ENCODE results near the gene SMIM44. TPM values are rescaled to one million over a fixed set of nuclear protein-coding genes. Genes with fewer than 3 reads are reported as not detected.

The SMIM44 gene
- total RNA-seq, 1 experiment from 2014 or later = not detected

- H3K27me3 ChIP-seq (ENCODE audit: insufficient read depth, low read depth) = no peaks in the 10 kb centered on the region
- no peak overlapping the region for H3K4me2 ChIP-seq
- H4K20me1 ChIP-seq (ENCODE audit: insufficient read depth) = no peaks in the 10 kb centered on the region; the same call in 1 of the 2 replicates
- no peaks in the 10 kb centered on the region for H3K9me2 ChIP-seq (ENCODE audit: insufficient read depth)
- no peak for DNase-seq
- H2AFZ ChIP-seq = no peak overlapping the region
- intact Hi-C loops (cut with micrococcal nuclease; ENCODE audit: unreplicated experiment) = no loop called here
- no peaks in the 10 kb centered on the region for H3K36me3 ChIP-seq (ENCODE audit: low read depth)
- ChIA-PET POLR2A (ENCODE audit: unreplicated experiment) (interaction anchor here (0.6 kb wide), 1 partner anchor 421 kb away, joined by 5 read pairs; no protein-coding TSS in a partner anchor), CTCF (no interaction called here)
- no peaks in the 10 kb centered on the region for H3K79me2 ChIP-seq (ENCODE audit: low read depth)
- H3F3A ChIP-seq (ENCODE audit: insufficient read depth, low read depth) = no peaks in the 10 kb centered on the region
- no peak overlapping the region for H3K27ac ChIP-seq
- no TSS peak for BruUV-seq (replicated peaks)
- H3K4me1 ChIP-seq (replicated peaks; ENCODE audit: insufficient read depth) = no peaks in the 10 kb centered on the region
- TF ChIP-seq, protein P1, sequence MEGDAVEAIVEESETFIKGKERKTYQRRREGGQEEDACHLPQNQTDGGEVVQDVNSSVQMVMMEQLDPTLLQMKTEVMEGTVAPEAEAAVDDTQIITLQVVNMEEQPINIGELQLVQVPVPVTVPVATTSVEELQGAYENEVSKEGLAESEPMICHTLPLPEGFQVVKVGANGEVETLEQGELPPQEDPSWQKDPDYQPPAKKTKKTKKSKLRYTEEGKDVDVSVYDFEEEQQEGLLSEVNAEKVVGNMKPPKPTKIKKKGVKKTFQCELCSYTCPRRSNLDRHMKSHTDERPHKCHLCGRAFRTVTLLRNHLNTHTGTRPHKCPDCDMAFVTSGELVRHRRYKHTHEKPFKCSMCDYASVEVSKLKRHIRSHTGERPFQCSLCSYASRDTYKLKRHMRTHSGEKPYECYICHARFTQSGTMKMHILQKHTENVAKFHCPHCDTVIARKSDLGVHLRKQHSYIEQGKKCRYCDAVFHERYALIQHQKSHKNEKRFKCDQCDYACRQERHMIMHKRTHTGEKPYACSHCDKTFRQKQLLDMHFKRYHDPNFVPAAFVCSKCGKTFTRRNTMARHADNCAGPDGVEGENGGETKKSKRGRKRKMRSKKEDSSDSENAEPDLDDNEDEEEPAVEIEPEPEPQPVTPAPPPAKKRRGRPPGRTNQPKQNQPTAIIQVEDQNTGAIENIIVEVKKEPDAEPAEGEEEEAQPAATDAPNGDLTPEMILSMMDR (conservative IDR thresholded peaks at IDR 0.05) = no peak
- TF ChIP-seq EZH2 (IDR thresholded peaks at IDR 0.05; ENCODE audit: low read depth) = no peak
- no peak overlapping the region for H3K4me3 ChIP-seq
- no peaks in the 10 kb centered on the region for H3K9me3 ChIP-seq (ENCODE audit: insufficient read depth, low read depth)
Observed at GRCh38 chr19:3441089-3441985, 41.9 kb downstream of the SMIM44 start.

DNA sequence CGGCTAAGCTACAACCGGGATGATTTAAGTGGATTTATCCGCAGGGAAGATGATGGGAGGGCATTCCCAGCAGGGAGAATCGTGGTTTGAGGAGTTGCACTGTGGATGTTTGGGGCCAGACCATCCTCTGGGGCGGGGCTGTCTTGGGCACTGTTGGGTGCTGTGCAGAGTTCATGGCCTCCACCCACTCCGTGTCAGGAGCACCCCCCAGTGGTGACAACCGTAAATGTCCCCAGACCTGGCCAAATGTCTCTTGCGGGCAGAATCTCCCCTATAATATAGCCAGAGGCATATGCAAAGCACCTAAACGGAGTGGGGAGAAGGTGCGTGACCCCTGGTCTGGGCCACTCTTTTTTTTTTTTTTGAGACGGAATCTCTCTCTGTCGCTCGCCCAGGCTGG is 43.2 kb downstream of the SMIM44 start:
- POLR2A ChIA-PET (ENCODE audit: unreplicated experiment) = interaction anchor here (0.5 kb wide), 1 partner anchor 30 kb away, joined by 5 read pairs; no protein-coding TSS in a partner anchor
- Histone ChIP-seq H3K79me2 (ENCODE audit: low read depth) (no peaks in the 10 kb centered on the region), H3K36me3 (ENCODE audit: low read depth) (no peaks in the 10 kb centered on the region), H3F3A (ENCODE audit: insufficient read depth, low read depth) (no peaks in the 10 kb centered on the region), H3K4me3 (no peak overlapping the region), H3K27me3 (ENCODE audit: insufficient read depth, low read depth) (no peaks in the 10 kb centered on the region), H3K9me2 (ENCODE audit: insufficient read depth) (no peaks in the 10 kb centered on the region), H3K4me2 (no peak overlapping the region), H3K9me3 (ENCODE audit: insufficient read depth, low read depth) (no peaks in the 10 kb centered on the region), H2AFZ (no peak overlapping the region), H4K20me1 (ENCODE audit: insufficient read depth) (no peaks in the 10 kb centered on the region; the same call in 1 of the 2 replicates), H3K4me1 (replicated peaks; ENCODE audit: insufficient read depth) (no peaks in the 10 kb centered on the region), H3K27ac (no peak overlapping the region)
- BruUV-seq (replicated peaks) = no TSS peak
- CTCF ChIA-PET = no interaction called here
- DNase-seq = peak in 1 of 2 experiments; percentile 12
- intact Hi-C loops (cut with micrococcal nuclease; ENCODE audit: unreplicated experiment) = no loop called here
- TF ChIP-seq, protein P1 (conservative IDR thresholded peaks at IDR 0.05) = peak; percentile 50
- no peak for TF ChIP-seq EZH2 (IDR thresholded peaks at IDR 0.05; ENCODE audit: low read depth)

- Histone ChIP-seq H3K27me3 (ENCODE audit: insufficient read depth, low read depth) (no peaks in the 10 kb centered on the region), H3K9me3 (ENCODE audit: insufficient read depth, low read depth) (no peaks in the 10 kb centered on the region), H3K9me2 (ENCODE audit: insufficient read depth) (no peaks in the 10 kb centered on the region), H3K4me2 (peak overlapping the region; percentile 66), H3K4me3 (peak overlapping the region; percentile 59; the same call in 1 of the 2 replicates), H3K79me2 (ENCODE audit: low read depth) (no peaks in the 10 kb centered on the region), H2AFZ (peak overlapping the region; percentile 80), H3K4me1 (replicated peaks; ENCODE audit: insufficient read depth) (no peaks in the 10 kb centered on the region), H3K36me3 (ENCODE audit: low read depth) (no peaks in the 10 kb centered on the region), H3F3A (ENCODE audit: insufficient read depth, low read depth) (peaks cover 8% of the 10 kb centered on the region; the same call in 1 of the 2 replicates), H4K20me1 (ENCODE audit: insufficient read depth) (no peaks in the 10 kb centered on the region; the same call in 1 of the 2 replicates), H3K27ac (peak overlapping the region; percentile 60; the same call in 1 of the 2 replicates)
- DNase-seq = peak; percentile 76 to 90
- BruUV-seq (replicated peaks) = TSS peak; percentile 25
- CTCF ChIA-PET = interaction anchor here (0.6 kb wide), 1 partner anchor 50 kb away, joined by 3 read pairs; no protein-coding TSS in a partner anchor
- intact Hi-C loops (cut with micrococcal nuclease; ENCODE audit: unreplicated experiment) = no loop called here
- POLR2A ChIA-PET (ENCODE audit: unreplicated experiment) = no interaction called here
- no peak for TF ChIP-seq EZH2 (IDR thresholded peaks at IDR 0.05; ENCODE audit: low read depth)
- TF ChIP-seq, protein P1 (conservative IDR thresholded peaks at IDR 0.05) = no peak
Observed at GRCh38 chr19:3434630-3435553, 48.3 kb downstream of the SMIM44 start.

Data from PC-9 (cell line).